K562 (cell line): ENCODE data around the gene NXPH4. TPM values are rescaled to one million over a fixed set of nuclear protein-coding genes. Genes with fewer than 3 reads are reported as not detected.
A peak's percentile ranks its signal among the peaks of the same experiment; 100 is the strongest.

Experiments
- CBX1 ChIP-seq: sonication (generic); IDR thresholded peaks from 2 replicates; pipeline ENCODE4 v1.6.1; 2016; ENCODE audit warnings: antibody characterized with exemption, low read depth, mild to moderate bottlenecking
- CTBP1 ChIP-seq: fragments of 450-650 bp; IDR thresholded peaks from 2 replicates; pipeline ENCODE4 v1.6.1; 2016; ENCODE audit warnings: borderline replicate concordance
- E2F8 ChIP-seq: fragments of 450-650 bp; IDR thresholded peaks from 2 replicates; pipeline ENCODE4 v1.7.1; 2018; ENCODE audit warnings: mild to moderate bottlenecking, low read depth; ENCODE audit not compliant: partially characterized antibody
- KLF16 ChIP-seq: IDR thresholded peaks from 2 replicates; pipeline ENCODE4 v1.6.1; 2016; ENCODE audit warnings: antibody characterized with exemption
- KLF6 ChIP-seq: fragments of 250-450 bp; sonication (Bioruptor Pico); IDR thresholded peaks from 2 replicates; pipeline ENCODE4 v1.4.0; 2020; ENCODE audit warnings: mild to moderate bottlenecking, moderate library complexity, borderline replicate concordance
- NCOA2 ChIP-seq, 2 experiments: fragments of 450-650 bp; IDR thresholded peaks; 2 replicates each; pipeline ENCODE4 v1.6.1; 2018; ENCODE audit warnings: mild to moderate bottlenecking in 2 of 2, moderate library complexity in 1 of 2; ENCODE audit not compliant: partially characterized antibody in 2 of 2
- PHF21A ChIP-seq: fragments of 450-650 bp; IDR thresholded peaks from 2 replicates; pipeline ENCODE4 v1.6.1; 2017; ENCODE audit warnings: low read depth, borderline replicate concordance
- RAD51 ChIP-seq: fragments of 450-650 bp; IDR thresholded peaks from 2 replicates; pipeline ENCODE4 v1.7.1; 2016; ENCODE audit warnings: low read depth, mild to moderate bottlenecking, borderline replicate concordance
- RUNX1 ChIP-seq: sonication (generic); IDR thresholded peaks from 2 replicates; pipeline ENCODE4 v1.6.1; 2016; ENCODE audit warnings: antibody characterized with exemption, low read depth
- SMC3 ChIP-seq: conservative IDR thresholded peaks from 2 replicates; pipeline ENCODE4 v1.6.1; 2011; ENCODE audit warnings: low read depth, low read length, improper control_type of control experiment; ENCODE audit not compliant: insufficient read depth
- SRSF9 ChIP-seq: fragments of 200-400 bp; formaldehyde crosslinking; IDR thresholded peaks from 2 replicates; pipeline ENCODE4 v1.6.1; 2017; ENCODE audit warnings: low read depth, low read length, borderline replicate concordance
- TAF1 ChIP-seq: IDR thresholded peaks from 2 replicates; pipeline ENCODE4 v1.6.1; 2011; ENCODE audit warnings: mild to moderate bottlenecking, low read length, moderate library complexity; ENCODE audit not compliant: insufficient read depth, control insufficient read depth, severe bottlenecking; ENCODE audit errors: extremely low read depth
- ZNF24 ChIP-seq: fragments of 450-650 bp; IDR thresholded peaks from 2 replicates; pipeline ENCODE4 v1.6.1; 2016
- ZNF263 ChIP-seq: sonication (generic); formaldehyde crosslinking; IDR thresholded peaks from 2 replicates; pipeline ENCODE4 v1.8.0; 2022; ENCODE audit warnings: mild to moderate bottlenecking, missing genetic modification reagents, borderline replicate concordance
- ZNF277 ChIP-seq: fragments of 250-450 bp; sonication (Bioruptor Pico); IDR thresholded peaks from 2 replicates; pipeline ENCODE4 v1.8.0; 2022; ENCODE audit warnings: inconsistent platforms, mild to moderate bottlenecking, moderate library complexity, borderline replicate concordance
- ZNF444 ChIP-seq: fragments of 250-450 bp; sonication (Bioruptor Pico); IDR thresholded peaks from 2 replicates; pipeline ENCODE4 v1.4.0; 2020; ENCODE audit warnings: mild to moderate bottlenecking, moderate library complexity
- ZNF57 ChIP-seq: fragments of 450-650 bp; formaldehyde crosslinking; IDR thresholded peaks from 2 replicates; pipeline ENCODE4 v1.4.0; 2020; ENCODE audit warnings: mild to moderate bottlenecking, moderate library complexity
- ZZZ3 ChIP-seq: fragments of 450-650 bp; IDR thresholded peaks from 2 replicates; pipeline ENCODE4 v1.6.1; 2016; ENCODE audit warnings: antibody characterized with exemption, mild to moderate bottlenecking, moderate library complexity
- polyA plus RNA-seq, 8 experiments: library from polyadenylated mRNA; depleted of rRNA in 4 of 8; stranded (reverse) in 5 of 8; unstranded in 3 of 8; fragments of >200 nt; fragmentation: Nextera tagmentation in 2 of 8; fragmentation: Illumina TruSeq in 1 of 8; extraction: Ambion mirVana in 2 of 8; extraction: Trizol in 1 of 8; gene quantifications; 2 replicates each; pipeline versions ENCODE4 v1.2.1 to v1.2.3, GENCODE V29; 2011 to 2014; ENCODE audit warnings: inconsistent platforms in 1 of 8, missing spikeins in 1 of 8
- total RNA-seq, 7 experiments: library from RNA; depleted of rRNA in 6 of 7; stranded (reverse); fragments of >200 nt in 6 of 7; fragmentation: Illumina TruSeq in 2 of 7; extraction: Trizol in 2 of 7; gene quantifications; 2 replicates each; pipeline versions ENCODE4 v1.2.1 to v1.2.3, GENCODE V29; 2011 to 2021; ENCODE audit warnings: low replicate concordance in 1 of 7
- TF ChIP-seq, protein P1 (sequence below): fragments of 250-450 bp; sonication (Bioruptor Pico); IDR thresholded peaks from 2 replicates; pipeline ENCODE4 v1.5.0; 2021

The NXPH4 gene
- total and polyA plus RNA-seq, 9 of the 15 experiments (the other 6 are each of a cell fraction or from before 2014, with no cell fraction given) = 0.49 to 2.7 (median 1.1) TPM; not detected in 4

DNA sequence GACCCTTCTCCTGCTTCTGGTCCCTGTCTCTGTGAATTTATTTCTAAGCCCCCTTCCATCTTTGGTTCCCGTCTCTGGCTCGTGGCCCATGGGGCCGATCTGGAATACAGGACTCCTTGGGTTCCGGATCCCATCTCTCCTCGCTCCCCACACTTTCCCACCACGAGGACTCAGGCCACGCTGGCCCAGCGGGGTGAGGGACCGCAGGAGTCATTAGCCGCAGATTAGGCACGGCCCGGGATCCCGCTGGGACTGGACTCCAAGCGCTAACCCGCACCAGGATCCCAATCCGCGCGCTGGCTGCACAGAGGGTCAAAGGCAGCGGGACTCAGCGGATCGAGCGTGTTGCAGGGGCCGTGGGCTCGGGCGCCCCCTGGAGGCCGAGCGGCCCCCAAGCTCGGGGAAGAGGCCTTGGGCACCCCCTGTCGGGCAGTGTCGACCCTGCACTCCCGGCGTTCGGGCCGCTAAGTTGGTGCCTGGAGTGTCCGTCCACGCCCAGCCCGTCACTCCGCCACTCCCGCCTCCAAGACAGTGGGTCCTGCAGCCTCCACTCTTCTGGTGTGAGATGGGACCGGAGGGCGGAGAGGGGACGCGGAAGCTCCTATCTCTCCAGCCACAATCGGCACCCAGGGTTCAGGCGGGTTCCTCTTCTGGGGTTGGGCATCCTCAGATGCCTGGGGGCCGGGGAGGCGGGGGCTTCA is 22.4 kb downstream of the NXPH4 start (continued):
- no peak for TF ChIP-seq RAD51
- peak; percentile 78 for TF ChIP-seq KLF16
- TF ChIP-seq, protein P1, sequence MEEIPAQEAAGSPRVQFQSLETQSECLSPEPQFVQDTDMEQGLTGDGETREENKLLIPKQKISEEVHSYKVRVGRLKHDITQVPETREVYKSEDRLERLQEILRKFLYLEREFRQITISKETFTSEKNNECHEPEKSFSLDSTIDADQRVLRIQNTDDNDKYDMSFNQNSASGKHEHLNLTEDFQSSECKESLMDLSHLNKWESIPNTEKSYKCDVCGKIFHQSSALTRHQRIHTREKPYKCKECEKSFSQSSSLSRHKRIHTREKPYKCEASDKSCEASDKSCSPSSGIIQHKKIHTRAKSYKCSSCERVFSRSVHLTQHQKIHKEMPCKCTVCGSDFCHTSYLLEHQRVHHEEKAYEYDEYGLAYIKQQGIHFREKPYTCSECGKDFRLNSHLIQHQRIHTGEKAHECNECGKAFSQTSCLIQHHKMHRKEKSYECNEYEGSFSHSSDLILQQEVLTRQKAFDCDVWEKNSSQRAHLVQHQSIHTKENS (CRISPR knock-in tag) = no peak
- TF ChIP-seq PHF21A = peak; percentile 72; the same call in 1 of the 2 replicates
- TF ChIP-seq TAF1 = no peak
- TF ChIP-seq RUNX1 = no peak
- TF ChIP-seq ZNF277 (CRISPR knock-in tag) = no peak
- peak; percentile 93 for TF ChIP-seq CTBP1
- peak; percentile 95 for TF ChIP-seq SMC3
- TF ChIP-seq KLF6 (CRISPR knock-in tag) = no peak
- TF ChIP-seq E2F8 = no peak
- no peak for TF ChIP-seq ZZZ3
- TF ChIP-seq SRSF9 = no peak
- 0 out of 2 replicates have a peak, but pooled peaks have one; percentile 79 for TF ChIP-seq CBX1
- TF ChIP-seq ZNF444 (CRISPR knock-in tag) = no peak
- no peak for TF ChIP-seq NCOA2 (IDR thresholded peaks at IDR 0.05; ENCODE audit: partially characterized antibody in 2 of 2)
- TF ChIP-seq ZNF57 (CRISPR knock-in tag) = 0 out of 2 replicates have a peak, but pooled peaks have one; percentile 31
- peak; percentile 58; the same call in 1 of the 2 replicates for TF ChIP-seq ZNF263
- peak; percentile 22; the same call in 1 of the 2 replicates for TF ChIP-seq ZNF24
